GM19023 (cell line): ENCODE measurements around the gene KLHL10.
A peak's percentile ranks its signal among the peaks of the same experiment; 100 is the strongest.
"Not testable (repeated sequence)": the region's sequence is repeated elsewhere in the genome, so short reads cannot be mapped to it uniquely, and the experiment has no call there.

Experiments used
- ATAC-seq: cut with Tn5 transposase; IDR thresholded peaks from one replicate; pipeline ENCODE4 v1.9.1; 2021; ENCODE audit warnings: mild to moderate bottlenecking, moderate library complexity; ENCODE audit not compliant: unreplicated experiment

Gene KLHL10

GRCh38 chr17:41849251-41849990, 11.8 kb downstream of the KLHL10 start:
- ATAC-seq, result no peak

- not testable (repeated sequence) for ATAC-seq
Observed at GRCh38 chr17:41851382-41851781, 13.8 kb downstream of the KLHL10 start.

- ATAC-seq, result no peak
Observed at GRCh38 chr17:41860254-41860931, 22.8 kb downstream of the KLHL10 start.

GRCh38 chr17:41863074-41863848, 25.6 kb downstream of the KLHL10 start:
- no peak for ATAC-seq

GRCh38 chr17:41864498-41864835, 26.8 kb downstream of the KLHL10 start:
- ATAC-seq, result peak; percentile 38

GRCh38 chr17:41864836-41865595, 27.4 kb downstream of the KLHL10 start, which contains the start of gene KLHL11:
Gene KLHL11, minus strand, starts transcription at chr17:41865423. Its CDS starts 53 bp downstream, at chr17:41865370.
- ATAC-seq, result peak; percentile 85

- ATAC-seq, result no peak
Observed at GRCh38 chr17:41865596-41865893, 27.9 kb downstream of the KLHL10 start.

GRCh38 chr17:41868568-41868967, 30.9 kb downstream of the KLHL10 start:
- ATAC-seq, result no peak

GRCh38 chr17:41869426-41869825, 31.8 kb downstream of the KLHL10 start:
- no peak for ATAC-seq

GRCh38 chr17:41870097-41870496, 32.5 kb downstream of the KLHL10 start:
- ATAC-seq, result no peak

- no peak for ATAC-seq
Observed at GRCh38 chr17:41870627-41871026, 33.0 kb downstream of the KLHL10 start.

- ATAC-seq, result no peak
Observed at GRCh38 chr17:41871789-41872188, 34.2 kb downstream of the KLHL10 start.

GRCh38 chr17:41873559-41874292, 36.1 kb downstream of the KLHL10 start:
- no peak for ATAC-seq

GRCh38 chr17:41874293-41874670, 36.7 kb downstream of the KLHL10 start:
- ATAC-seq, result not testable (repeated sequence)

GRCh38 chr17:41880130-41880529, 42.5 kb downstream of the KLHL10 start:
- ATAC-seq, result no peak

GRCh38 chr17:41882756-41883155, 45.1 kb downstream of the KLHL10 start:
- ATAC-seq, result no peak

- no peak for ATAC-seq
Observed at GRCh38 chr17:41885733-41886132, 48.1 kb downstream of the KLHL10 start.

GRCh38 chr17:41888332-41888965, 50.8 kb downstream of the KLHL10 start:
- ATAC-seq, result no peak

- no peak for ATAC-seq
Observed at GRCh38 chr17:41891135-41892020, 53.8 kb downstream of the KLHL10 start.
